DMS79 treated with DMSO at 0.1 percent for 48 hours (cell line): ENCODE measurements around the gene RTP3.

ENCODE experiments used
- DNase-seq: peaks from one replicate; lab custom pipeline; 2025; lab: John Stamatoyannopoulos, UW

Gene RTP3

DNA sequence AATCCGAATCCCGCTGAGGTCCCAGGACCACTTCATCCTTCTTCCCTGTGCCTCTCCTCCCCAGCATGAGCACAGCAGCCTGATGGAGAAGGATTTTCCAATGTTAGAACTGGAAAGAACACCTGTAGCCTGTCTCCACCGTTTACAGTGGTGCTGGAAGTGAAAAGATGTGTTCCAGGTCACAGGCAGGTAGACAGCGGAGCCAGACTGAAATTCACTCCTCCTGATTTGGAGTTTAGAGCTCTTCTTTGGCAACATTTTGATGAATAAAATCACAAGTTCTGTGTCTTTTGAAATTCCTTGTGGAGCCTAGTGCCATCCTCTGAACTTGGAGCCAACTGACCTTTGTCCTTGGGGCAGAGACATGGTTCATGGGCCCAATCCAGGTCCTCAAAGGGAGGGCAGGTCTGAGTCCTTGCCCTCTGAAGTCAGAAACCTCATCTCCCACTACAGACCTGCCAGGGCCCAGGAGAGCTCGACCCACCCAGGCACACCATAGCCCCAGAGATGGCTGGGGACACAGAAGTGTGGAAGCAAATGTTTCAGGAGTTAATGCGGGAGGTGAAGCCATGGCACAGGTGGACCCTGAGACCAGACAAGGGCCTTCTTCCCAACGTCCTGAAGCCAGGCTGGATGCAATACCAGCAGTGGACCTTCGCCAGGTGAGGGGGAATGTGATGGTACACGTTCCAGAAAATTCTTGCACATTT, at the start of gene RTP3:
Gene RTP3 (plus strand): TSS at position 421 of the 710 bp plus-strand sequence. CDS start 87 bp downstream, at position 508.
- no peak for DNase-seq

DNA sequence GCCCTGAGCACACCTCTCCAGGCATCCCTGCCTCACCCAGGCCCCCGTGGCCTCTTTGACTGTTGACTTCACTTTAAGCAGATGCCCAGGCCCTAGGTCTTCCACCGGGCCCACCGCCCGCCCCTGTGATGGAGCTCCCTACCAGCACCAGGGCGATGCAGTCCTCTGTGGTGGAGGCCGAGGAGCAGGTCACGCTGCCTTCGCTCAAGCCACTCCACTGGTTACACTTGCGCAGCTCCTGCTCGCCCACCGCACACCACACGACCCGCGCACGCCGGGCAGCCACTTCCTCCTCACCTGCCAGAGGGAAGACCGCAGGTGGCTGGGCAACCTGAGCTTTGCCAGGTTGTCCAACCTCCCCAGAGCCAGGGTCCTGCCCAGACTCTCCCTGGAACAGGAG, 49.1 kb upstream of the RTP3 start:
- DNase-seq = no peak

GRCh38 chr3:46449755-46450552, 47.8 kb upstream of the RTP3 start:
- no peak for DNase-seq

GRCh38 chr3:46453526-46454208, 44.1 kb upstream of the RTP3 start:
- no peak for DNase-seq

GRCh38 chr3:46454209-46454595, 43.6 kb upstream of the RTP3 start:
- no peak for DNase-seq

DNA sequence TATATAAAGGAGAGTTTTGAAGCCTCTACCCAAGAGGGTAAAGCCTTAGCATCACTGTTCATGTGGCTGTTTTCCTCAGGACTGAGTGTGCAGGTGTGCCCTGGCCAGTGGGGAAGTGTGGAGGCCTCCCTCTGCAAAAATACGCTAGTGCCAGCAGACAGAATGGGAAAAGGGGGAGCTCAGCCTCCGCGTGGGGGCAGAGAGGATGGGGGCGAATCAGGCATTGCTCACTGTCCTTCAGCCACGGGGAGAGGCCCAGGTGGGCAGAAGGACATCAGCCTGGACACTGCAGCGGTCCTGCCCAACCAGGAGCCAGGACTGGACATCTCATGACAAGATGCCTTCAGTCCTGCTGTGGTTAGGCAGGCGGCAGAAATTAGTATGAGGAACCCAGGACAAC, 43.2 kb upstream of the RTP3 start:
- no peak for DNase-seq

DNA sequence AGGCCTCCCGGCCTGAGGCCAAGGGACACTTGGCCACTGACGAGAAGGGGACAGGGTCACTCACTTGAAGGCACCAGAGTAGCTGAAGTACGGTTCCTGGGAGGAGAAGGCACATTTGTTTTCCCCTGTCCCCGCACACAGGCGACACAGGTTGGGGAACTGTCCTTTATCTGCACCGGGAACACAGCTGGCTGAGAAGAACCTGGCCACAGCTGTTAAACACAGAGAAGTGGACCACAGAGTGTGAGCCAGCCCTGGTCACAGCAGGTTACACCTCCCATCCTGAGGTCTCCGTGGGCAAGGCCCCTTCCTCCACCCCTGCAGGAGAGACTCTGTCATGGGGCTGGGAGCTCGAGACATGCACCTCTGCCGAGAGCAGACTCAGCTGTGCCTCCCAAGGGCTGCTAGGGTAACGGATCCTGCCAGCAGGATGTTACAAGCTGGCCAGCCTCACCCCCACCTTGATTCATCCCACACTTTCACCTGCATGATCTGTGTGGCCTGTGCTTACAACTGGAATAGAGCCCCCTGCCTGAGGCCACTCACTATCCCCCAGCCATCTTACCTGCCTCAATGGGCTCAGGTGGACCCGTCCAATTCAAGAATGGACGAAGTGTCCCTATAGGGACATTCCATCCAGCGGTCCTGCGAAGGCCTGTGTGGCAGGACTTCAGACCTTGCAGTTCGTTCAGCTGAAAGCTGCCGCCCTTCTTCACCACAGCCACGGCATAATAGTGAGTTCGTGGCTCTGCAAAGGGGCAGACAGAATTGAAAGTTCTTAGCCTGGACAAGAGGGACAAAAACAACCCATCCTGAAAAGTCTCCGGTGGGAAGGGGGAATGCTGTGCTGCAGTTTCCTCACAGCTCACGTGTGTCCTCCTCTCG, 42.3 kb upstream of the RTP3 start:
- DNase-seq = no peak

DNA sequence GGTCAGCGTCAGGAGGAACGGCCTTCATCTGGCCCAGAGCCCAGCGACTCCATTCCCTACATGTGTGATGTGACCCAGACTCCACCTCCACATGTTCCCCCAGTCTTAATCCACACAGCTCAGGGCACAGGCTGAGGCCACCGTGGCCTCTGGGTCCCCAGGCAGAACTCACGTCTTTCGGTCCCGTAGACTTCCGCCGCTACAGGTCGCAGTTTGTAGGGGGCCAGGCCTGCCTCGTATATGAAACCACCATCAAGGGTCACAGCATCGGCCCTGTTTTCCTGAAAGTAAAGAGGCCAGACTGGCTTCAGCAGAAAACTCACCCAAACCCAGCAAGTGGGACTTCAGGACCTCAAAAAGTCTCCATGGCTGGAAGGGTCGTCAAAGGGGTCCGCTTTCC, 41.7 kb upstream of the RTP3 start:
- DNase-seq = no peak

GRCh38 chr3:46460051-46460450, 37.7 kb upstream of the RTP3 start:
- no peak for DNase-seq

DNA sequence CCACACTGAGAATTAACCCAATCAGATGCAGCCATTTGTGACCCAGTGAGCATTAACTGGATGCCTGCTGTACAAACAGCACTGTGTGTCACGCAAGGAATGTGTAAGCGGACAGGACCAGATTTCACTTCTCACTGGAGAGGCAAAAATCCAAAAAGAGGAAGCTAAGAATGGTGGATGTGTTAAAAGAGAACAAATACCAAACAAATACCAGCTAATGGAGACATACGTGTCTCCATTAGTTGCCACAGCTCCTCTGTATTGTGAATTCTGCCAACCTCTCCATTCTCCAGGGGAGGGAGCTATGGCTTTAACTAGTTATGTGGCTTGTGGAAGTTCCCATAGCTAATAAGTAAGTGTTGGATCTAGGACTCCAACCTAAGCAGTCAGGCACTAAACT, 35.7 kb upstream of the RTP3 start:
- no peak for DNase-seq

GRCh38 chr3:46462511-46462910, 35.3 kb upstream of the RTP3 start:
- no peak for DNase-seq

DNA sequence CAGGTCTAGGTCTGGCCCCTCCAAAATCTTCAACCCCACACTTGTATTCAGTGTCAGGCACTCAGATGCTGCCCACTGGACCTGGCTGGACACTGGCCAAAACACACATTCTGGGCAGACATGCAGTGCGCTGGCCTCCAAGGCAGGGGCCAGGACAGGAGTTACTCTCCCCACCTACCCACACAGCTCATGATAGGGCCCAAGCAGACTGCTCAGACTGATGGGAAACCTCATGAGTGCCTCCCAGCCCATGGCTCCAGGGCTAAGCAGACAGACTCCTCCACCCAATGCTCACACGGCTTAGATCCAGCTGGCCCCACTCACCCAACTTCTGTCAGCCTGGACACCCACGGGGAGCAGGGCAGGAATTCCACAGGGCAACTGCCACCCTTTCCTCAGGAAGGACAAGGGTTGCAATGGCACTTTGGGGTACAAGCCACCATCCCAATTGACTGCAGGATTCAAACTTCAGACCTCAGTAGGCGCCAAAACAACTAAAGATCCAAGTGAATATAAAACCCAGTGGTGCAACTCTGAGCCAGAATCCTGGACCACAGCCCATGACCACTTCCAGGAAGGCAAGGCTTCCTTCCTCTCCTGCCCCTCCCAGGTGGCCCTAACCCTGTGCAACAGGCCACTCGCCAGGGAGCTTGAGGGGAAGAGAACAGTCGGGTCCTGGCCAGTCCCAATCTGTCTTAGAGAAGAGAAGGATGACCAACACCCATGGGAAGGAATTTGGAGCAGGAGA, 34.5 kb upstream of the RTP3 start:
- DNase-seq = no peak

DNA sequence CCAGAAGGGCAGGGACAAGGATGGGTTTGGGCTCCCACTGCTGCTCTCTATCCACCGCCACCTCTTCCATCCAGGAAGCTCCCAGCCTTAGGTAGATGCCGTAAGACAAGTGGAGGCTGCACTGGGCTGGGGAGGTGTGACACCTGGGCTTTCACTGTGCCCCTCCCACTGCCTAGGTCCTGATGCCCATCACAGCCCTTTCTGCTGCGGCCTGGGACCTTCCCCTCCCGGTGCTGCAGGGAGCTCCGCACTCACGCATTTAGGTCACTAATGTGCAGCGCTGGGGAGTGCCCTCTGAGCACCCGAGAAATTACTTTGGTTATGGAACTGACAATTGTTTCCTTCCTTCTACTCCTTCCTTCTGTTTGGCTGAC, 33.9 kb upstream of the RTP3 start:
- DNase-seq = no peak

- no peak for DNase-seq
Measured at GRCh38 chr3:46464326-46465195, 33.2 kb upstream of the RTP3 start, which contains the start of gene LTF. Gene LTF (minus strand): TSS chr3:46464905. CDS start chr3:46464867, 38 bp downstream.

DNA sequence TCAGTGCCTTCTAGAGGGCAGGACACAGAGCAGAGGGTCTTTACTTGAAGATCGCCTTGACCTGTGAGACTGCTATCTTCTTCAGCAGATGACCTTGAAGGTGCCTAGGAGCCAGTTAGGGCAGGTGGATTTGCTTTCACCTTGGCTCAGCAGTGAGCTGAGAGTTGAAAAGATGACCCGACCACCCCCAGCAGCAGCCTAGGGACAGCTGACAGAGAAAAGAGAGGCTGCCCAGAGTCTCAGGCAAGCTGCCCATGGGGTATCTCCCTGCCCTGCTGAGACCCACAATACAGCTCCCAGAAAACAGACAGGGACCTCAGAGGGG, 32.6 kb upstream of the RTP3 start:
- no peak for DNase-seq

DNA sequence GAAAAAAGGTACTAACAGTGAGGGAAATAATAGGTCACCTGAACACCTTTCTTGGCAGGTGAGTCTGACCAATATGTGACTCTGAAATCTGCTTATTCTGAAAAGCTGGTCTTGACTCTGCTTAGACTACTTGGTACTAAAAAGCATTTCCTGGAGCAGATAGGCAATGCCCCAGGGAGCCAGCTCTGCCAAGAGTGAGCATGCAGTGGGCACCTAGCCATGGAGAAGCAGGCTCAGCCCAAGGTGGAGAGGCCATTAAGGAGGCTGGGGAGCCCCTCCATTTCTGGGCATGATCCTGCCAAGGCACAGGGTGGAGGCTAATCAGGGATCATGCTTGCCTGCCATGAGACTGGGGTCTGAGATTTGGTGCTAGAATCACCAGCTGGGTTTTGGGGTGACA, 31.5 kb upstream of the RTP3 start:
- DNase-seq = no peak

DNA sequence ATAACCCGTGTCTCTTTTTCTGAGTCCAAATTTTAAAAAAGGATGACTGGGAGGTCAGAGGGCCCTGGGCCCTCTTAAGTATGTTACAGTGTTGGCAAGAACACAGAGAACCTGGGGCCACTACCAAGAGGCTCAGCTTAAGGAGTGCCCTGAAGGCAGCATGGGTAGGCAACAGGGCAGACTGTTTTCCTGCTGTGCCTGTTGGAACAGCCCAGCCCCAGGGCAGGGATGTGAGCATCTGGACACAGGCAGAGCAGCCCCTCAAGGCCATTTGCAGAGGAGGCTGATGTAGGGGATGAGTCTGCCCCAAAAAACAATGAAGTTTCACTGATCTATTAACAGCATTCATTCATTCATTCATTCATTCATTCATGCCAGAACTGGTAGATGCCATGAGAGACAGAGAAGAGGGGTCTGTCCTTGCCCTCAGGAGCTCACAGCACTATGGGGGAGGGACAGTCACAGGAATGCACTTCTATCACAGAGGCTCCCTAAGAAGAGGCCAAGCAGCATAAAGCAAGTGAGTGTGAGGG, 30.8 kb upstream of the RTP3 start:
- no peak for DNase-seq

DNA sequence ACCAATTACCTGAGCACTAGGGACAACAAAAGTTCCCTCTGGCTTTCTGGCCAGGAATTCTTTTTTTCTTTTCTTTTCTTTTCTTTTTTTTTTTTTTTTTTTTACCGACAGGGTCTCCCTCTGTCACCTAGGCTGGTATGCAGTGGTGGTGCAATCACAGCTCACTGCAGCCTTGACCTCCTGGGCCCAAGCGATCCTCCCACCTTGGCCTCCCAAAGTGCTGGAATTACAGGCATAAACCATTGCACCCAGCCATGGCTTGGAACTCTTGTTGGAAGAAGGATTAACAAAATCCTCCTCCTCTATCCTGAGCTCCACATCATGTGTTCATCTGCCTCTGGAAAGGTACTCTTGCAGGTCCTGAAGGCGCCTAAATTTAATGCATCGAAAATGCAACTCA, 30.2 kb upstream of the RTP3 start:
- no peak for DNase-seq

DNA sequence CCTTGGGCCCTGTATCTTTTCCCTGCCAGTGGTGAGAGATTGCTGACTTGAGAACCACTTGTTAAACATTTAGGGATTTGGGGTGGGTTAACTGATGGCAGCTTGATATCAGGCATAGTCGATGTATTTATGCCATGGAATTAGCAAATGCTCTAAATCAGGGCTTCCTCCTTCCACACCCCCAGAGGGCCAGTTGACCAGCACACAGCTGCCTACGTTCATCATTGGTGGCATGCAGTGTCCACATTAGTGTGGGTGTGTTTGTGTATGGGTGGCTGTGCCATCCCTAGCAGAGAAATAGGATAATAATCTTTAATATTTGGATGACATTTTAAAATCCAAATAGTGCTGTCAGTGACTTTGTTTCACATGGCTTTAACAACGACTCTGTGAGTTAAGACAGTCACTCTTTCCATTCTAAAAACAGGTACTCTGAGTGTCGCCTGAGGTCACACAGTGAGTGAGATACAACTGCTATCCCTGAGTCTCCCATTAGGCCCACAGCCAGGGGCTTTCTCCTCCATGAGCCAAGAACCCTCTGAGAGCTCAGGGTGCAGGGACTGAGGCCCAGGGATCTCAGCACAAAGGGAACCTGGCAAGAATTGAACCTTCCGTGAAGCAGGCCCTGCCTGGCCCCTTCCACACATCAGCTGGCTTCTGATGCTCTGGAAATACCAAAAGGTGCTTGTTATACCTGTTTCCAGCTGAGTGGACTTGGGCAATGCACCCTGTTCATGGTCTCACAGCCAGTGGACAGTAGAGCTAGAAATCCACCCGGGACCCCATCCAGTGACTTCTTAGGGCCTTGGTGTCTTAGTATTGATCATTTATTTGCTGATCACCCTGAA, 28.8 kb upstream of the RTP3 start:
- DNase-seq = no peak
